Smooth muscle cell (in vitro differentiated cells): ENCODE data around the gene TSPOAP1. TPM values are rescaled to one million over a fixed set of nuclear protein-coding genes. Genes with fewer than 3 reads are reported as not detected.
A peak's percentile ranks its signal among the peaks of the same experiment; 100 is the strongest.

ENCODE experiments used
- DNase-seq: peaks from one replicate; lab custom pipeline; 2025; ENCODE audit not compliant: unreplicated experiment; lab: John Stamatoyannopoulos, UW
- H2AFZ ChIP-seq: fragments of 200-600 bp; sonication (generic); 2 replicates; pipeline ENCODE4 v1.6.0; 2016; ENCODE audit warnings: antibody characterized with exemption, low read depth, mild to moderate bottlenecking
- H3F3A ChIP-seq: fragments of 200-600 bp; sonication (generic); 2 replicates; pipeline ENCODE4 v1.6.0; 2017; ENCODE audit warnings: antibody characterized with exemption, low read depth
- H3K27ac ChIP-seq: fragments of 200-600 bp; sonication (generic); 2 replicates; pipeline ENCODE4 v1.5.1; 2016; ENCODE audit warnings: low read depth, mild to moderate bottlenecking
- H3K27me3 ChIP-seq: fragments of 200-600 bp; sonication (generic); 2 replicates; pipeline ENCODE4 v1.6.1; 2016; ENCODE audit warnings: low read depth, mild to moderate bottlenecking
- H3K36me3 ChIP-seq: fragments of 200-600 bp; sonication (generic); 2 replicates; pipeline ENCODE4 v1.5.1; 2016; ENCODE audit warnings: low read depth
- H3K4me1 ChIP-seq: fragments of 200-600 bp; sonication (generic); 2 replicates; pipeline ENCODE4 v1.5.1; 2016; ENCODE audit warnings: low read depth
- H3K4me2 ChIP-seq: fragments of 200-600 bp; sonication (generic); 2 replicates; pipeline ENCODE4 v1.6.0; 2016; ENCODE audit warnings: mild to moderate bottlenecking
- H3K4me3 ChIP-seq: fragments of 200-600 bp; sonication (generic); 2 replicates; pipeline ENCODE4 v1.5.1; 2016; ENCODE audit warnings: mild to moderate bottlenecking
- H3K79me2 ChIP-seq: fragments of 200-600 bp; sonication (generic); 2 replicates; pipeline ENCODE4 v1.6.0; 2016; ENCODE audit warnings: low read depth, mild to moderate bottlenecking
- H3K9ac ChIP-seq: fragments of 200-600 bp; sonication (generic); 2 replicates; pipeline ENCODE4 v1.6.0; 2016; ENCODE audit warnings: low read depth
- H3K9me3 ChIP-seq: fragments of 200-600 bp; sonication (generic); replicated peaks from 2 replicates; pipeline ENCODE4 v1.5.1; 2016; ENCODE audit warnings: low read depth
- H4K20me1 ChIP-seq: fragments of 200-600 bp; sonication (generic); 2 replicates; pipeline ENCODE4 v1.6.0; 2016; ENCODE audit warnings: low read depth
- WGBS: methylation state at CpG from one replicate; pipeline ENCODE4 v1.1.7; 2016; ENCODE audit warnings: low lambda C conversion rate; 5-methylcytosine and 5-hydroxymethylcytosine counted together
- polyA plus RNA-seq: library from polyadenylated mRNA; unstranded; fragments of >200 nt; fragmentation: Nextera tagmentation; extraction: Ambion mirVana; gene quantifications from 2 replicates; pipeline ENCODE4 v1.2.1, GENCODE V29; 2016
- total RNA-seq: library from RNA; depleted of rRNA; stranded (reverse); fragments of >200 nt; gene quantifications from 2 replicates; pipeline ENCODE4 v1.2.3, GENCODE V29; 2014
- TF ChIP-seq, protein P1 (sequence below): fragments of 200-600 bp; sonication (generic); IDR thresholded peaks from 2 replicates; pipeline ENCODE4 v1.5.1; 2017; ENCODE audit warnings: borderline replicate concordance, mild to moderate bottlenecking, antibody characterized with exemption; ENCODE audit not compliant: insufficient read depth, poor library complexity, severe bottlenecking

TSPOAP1 gene
- total and polyA plus RNA-seq, 2 experiments from 2014 or later: 7.0 to 11.7 TPM

DNA sequence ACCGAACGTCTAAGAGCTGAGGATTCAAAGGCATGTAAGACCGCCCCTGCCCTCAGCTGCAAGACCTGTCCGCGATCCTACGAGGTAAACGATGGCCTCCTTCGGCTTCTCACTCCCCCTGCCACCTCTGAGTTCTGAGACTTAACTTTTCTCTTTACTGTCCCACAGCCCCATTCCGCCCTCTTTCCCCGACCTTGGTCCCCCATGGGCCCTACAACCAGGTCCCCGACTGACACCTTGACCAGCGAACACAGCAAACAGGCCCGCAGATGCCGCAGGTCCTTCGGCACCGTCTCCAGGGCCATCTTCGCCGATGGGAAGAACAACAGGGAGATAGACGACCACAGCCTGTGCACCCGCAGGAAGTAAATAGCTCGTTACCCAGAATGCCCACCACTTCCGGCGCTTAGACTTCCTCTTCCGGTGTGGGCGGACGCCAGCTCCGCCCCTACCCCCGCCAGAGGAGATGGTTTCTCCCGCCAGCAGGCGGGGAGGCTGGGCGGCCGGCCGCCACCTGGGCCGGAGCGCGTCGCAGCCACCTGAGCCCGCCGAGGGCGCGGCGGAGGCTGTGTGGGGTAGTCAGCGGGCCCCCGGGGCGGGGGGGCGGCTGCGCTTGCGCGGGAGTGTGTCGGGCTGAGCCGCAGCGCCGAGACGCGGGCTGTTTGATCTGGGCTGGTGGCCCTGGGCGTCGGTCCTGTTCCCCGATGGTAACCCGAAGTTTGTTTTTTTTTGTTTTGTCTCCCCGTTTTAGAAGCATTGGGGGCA, 23.4 kb upstream of the TSPOAP1 start, which contains the start of gene SUPT4H1:
Gene SUPT4H1, minus strand, starts transcription at position 371 of the 765 bp plus-strand sequence. Its CDS starts 66 bp downstream, at position 305.
- Histone ChIP-seq H3K4me1 (peaks cover 9% of the 10 kb centered on the region), H3K79me2 (peaks cover 22% of the 10 kb centered on the region), H3K36me3 (peaks cover 20% of the 10 kb centered on the region), H3K27me3 (no peaks in the 10 kb centered on the region), H3F3A (peaks cover 14% of the 10 kb centered on the region), H3K27ac (peak within 1 kb of the TSS; percentile 80), H3K4me2 (peak within 1 kb of the TSS; percentile 93), H3K9ac (peak within 1 kb of the TSS; percentile 80), H3K9me3 (no peaks in the 10 kb centered on the region), H4K20me1 (no peaks in the 10 kb centered on the region), H2AFZ (peak within 1 kb of the TSS; percentile 92), H3K4me3 (peak within 1 kb of the TSS; percentile 89)
- DNase-seq: peak; percentile 47
- TF ChIP-seq, protein P1, sequence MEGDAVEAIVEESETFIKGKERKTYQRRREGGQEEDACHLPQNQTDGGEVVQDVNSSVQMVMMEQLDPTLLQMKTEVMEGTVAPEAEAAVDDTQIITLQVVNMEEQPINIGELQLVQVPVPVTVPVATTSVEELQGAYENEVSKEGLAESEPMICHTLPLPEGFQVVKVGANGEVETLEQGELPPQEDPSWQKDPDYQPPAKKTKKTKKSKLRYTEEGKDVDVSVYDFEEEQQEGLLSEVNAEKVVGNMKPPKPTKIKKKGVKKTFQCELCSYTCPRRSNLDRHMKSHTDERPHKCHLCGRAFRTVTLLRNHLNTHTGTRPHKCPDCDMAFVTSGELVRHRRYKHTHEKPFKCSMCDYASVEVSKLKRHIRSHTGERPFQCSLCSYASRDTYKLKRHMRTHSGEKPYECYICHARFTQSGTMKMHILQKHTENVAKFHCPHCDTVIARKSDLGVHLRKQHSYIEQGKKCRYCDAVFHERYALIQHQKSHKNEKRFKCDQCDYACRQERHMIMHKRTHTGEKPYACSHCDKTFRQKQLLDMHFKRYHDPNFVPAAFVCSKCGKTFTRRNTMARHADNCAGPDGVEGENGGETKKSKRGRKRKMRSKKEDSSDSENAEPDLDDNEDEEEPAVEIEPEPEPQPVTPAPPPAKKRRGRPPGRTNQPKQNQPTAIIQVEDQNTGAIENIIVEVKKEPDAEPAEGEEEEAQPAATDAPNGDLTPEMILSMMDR: no peak
- 1% methylated on average over 57 of the region's 60 CpGs for WGBS

DNA sequence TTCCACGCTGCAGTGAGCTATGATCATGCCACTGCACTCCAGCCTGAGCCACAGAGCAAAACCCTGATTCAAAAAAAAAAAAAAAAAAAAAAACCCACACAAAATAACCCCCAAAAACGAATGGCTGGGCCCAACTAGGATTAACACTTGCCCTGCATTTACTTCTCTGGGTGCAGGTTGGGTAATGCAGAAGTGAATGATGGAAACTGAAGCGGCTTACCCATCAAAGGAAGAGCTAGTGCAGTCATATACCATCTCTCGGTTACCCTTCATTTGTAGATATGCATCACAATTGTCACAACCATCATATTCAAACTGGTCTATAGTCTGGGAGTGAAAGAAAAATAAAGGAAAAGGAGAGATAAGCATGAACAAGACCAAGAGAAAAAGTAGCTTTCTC, 22.6 kb upstream of the TSPOAP1 start:
- H3K4me3 ChIP-seq: peak overlapping the region; percentile 89
- DNase-seq: no peak
- no peak overlapping the region for H2AFZ ChIP-seq
- H3K27ac ChIP-seq: no peak overlapping the region
- peaks cover 26% of the 10 kb centered on the region for H3K36me3 ChIP-seq
- H3K27me3 ChIP-seq: no peaks in the 10 kb centered on the region
- H3K4me1 ChIP-seq: peaks cover 9% of the 10 kb centered on the region
- peak overlapping the region; percentile 93 for H3K4me2 ChIP-seq
- peaks cover 22% of the 10 kb centered on the region for H3K79me2 ChIP-seq
- peak overlapping the region; percentile 80 for H3K9ac ChIP-seq
- peaks cover 14% of the 10 kb centered on the region for H3F3A ChIP-seq
- TF ChIP-seq, protein P1: no peak
- no peaks in the 10 kb centered on the region for H4K20me1 ChIP-seq
- no peaks in the 10 kb centered on the region for H3K9me3 ChIP-seq
- 81% methylated on average over 4 of the region's 4 CpGs for whole genome bisulfite sequencing

DNA sequence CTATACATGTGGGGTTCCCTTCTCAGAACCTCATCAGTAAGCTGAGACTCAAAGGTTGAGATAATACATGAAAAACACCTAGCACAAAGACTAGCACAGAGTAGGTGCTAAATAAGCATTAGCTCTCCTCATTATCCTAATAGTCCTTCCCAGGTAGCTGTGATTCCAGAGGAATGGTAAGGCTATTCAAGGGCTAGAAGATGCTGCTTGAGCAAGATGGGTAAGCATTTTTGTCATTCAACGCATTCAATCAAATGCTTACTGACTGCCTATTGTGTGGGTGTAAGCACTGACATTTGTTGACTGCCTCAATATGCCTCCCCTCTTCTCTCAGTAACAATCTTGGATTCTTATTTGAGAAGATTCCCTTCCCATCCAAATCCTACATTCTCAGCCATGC, 19.4 kb upstream of the TSPOAP1 start:
- peaks cover 21% of the 10 kb centered on the region for H3F3A ChIP-seq
- H3K9me3 ChIP-seq: no peaks in the 10 kb centered on the region
- H3K27ac ChIP-seq: no peak overlapping the region
- no peak overlapping the region for H3K4me2 ChIP-seq
- TF ChIP-seq, protein P1: no peak
- H3K27me3 ChIP-seq: no peaks in the 10 kb centered on the region
- WGBS: 100% methylated on average over 1 of the region's 1 CpG
- H3K4me1 ChIP-seq: peaks cover 4% of the 10 kb centered on the region
- peaks cover 26% of the 10 kb centered on the region for H3K36me3 ChIP-seq
- H3K4me3 ChIP-seq: no peak overlapping the region
- DNase-seq: no peak
- H2AFZ ChIP-seq: no peak overlapping the region
- H3K79me2 ChIP-seq: peaks cover 22% of the 10 kb centered on the region
- H4K20me1 ChIP-seq: no peaks in the 10 kb centered on the region
- H3K9ac ChIP-seq: no peak overlapping the region
